COLO668 (cell line): Measurements from ENCODE around the gene GULP1.

Experiments
- DNase-seq: peaks from one replicate; lab custom pipeline; 2025; ENCODE audit not compliant: unreplicated experiment; lab: John Stamatoyannopoulos, UW

The GULP1 gene

GRCh38 chr2:188629753-188630527, 338.3 kb downstream of the GULP1 start:
- DNase-seq = no peak

- DNase-seq = no peak
Observed at GRCh38 chr2:188631037-188631809, 339.5 kb downstream of the GULP1 start.

GRCh38 chr2:188634656-188635055, 343.0 kb downstream of the GULP1 start:
- no peak for DNase-seq
